GM12875 (cell line): ENCODE measurements around the gene NRXN2.

Experiments used
- H3K4me3 ChIP-seq: one replicate; pipeline ENCODE4 v1.5.1; 2011; ENCODE audit warnings: low read depth, low read length, control low read depth
- TF ChIP-seq, protein P1 (sequence below): IDR thresholded peaks from 2 replicates; pipeline ENCODE4 v1.5.1; 2011; ENCODE audit warnings: low read depth, mild to moderate bottlenecking, control low read depth, inconsistent platforms, low read length, moderate library complexity, borderline replicate concordance; ENCODE audit not compliant: insufficient read depth

NRXN2 gene

DNA sequence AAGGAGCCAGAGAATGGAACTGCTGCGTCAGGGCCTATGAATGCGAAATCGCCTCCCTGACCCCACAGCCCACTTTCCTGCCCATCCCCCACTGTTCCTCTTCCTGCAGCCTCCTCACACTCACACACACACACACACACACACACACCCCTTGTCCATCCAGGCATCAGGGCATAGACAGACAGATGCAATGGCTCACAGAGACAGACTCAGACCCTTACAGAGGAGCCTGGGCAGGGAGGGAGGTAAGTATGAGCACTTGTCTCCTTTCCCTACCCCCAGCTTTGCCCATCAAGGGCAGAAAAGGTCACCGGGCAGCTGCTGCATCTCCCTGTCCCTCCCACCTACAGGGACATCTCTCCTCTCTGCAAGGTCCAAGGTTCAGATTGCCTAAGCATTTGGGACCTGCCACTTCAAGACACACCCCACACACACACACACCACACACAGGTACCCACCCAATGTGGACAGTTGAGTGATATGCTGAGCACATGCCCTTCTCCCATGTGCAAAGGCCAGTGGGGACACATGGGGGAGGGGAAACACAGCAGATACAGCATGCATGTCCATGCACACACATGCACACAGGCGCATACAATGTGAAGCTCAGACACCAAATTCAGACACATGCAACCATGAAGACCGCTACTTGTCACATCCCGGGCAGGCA, 2.0 kb upstream of the NRXN2 start:
- TF ChIP-seq, protein P1, sequence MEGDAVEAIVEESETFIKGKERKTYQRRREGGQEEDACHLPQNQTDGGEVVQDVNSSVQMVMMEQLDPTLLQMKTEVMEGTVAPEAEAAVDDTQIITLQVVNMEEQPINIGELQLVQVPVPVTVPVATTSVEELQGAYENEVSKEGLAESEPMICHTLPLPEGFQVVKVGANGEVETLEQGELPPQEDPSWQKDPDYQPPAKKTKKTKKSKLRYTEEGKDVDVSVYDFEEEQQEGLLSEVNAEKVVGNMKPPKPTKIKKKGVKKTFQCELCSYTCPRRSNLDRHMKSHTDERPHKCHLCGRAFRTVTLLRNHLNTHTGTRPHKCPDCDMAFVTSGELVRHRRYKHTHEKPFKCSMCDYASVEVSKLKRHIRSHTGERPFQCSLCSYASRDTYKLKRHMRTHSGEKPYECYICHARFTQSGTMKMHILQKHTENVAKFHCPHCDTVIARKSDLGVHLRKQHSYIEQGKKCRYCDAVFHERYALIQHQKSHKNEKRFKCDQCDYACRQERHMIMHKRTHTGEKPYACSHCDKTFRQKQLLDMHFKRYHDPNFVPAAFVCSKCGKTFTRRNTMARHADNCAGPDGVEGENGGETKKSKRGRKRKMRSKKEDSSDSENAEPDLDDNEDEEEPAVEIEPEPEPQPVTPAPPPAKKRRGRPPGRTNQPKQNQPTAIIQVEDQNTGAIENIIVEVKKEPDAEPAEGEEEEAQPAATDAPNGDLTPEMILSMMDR = no peak
- no peak overlapping the region for H3K4me3 ChIP-seq

DNA sequence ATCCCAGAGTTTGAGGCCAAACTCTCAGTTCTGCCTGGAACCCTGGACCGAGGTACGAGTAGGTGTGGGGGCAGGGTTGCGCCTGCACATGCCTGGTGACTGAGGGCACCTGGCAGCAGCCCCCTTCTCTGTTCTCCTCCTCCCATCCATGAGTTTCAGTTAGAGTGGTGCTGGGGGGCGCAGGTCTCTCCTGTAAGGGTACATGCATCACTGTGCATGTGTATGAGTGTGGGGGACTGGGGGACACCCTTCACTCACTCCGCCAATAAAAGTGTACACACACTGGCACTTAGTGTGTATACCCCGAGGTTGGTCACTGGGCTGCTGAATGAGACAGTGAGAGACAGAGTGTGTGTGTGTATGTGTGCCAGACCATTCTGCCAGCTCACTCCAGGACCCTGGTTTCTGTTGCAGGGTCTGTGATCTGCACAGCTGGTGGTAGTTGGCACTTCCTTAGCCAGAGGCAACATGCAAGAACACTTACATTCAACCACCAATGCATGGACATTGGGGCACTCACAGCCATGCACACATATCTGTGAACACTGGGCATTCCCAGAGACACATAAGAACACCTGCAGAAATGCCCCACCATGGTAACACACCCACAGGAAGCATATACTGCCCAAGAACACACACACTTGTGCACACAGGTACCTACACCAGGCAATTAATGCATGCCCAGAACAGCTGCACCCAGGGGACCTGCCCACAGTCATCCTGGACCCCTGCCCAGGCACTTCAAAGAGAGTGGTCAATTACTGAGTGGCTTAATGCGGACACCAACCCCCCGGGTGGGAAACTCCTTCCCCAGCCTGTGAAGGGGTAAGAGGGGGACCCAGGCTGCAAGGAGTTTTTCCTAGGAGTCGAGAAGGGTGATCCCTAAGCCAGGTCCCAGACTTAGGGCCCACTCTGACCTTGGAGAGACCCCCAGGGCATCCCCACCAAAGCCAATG, 1.2 kb upstream of the NRXN2 start:
- TF ChIP-seq, protein P1 = no peak

DNA sequence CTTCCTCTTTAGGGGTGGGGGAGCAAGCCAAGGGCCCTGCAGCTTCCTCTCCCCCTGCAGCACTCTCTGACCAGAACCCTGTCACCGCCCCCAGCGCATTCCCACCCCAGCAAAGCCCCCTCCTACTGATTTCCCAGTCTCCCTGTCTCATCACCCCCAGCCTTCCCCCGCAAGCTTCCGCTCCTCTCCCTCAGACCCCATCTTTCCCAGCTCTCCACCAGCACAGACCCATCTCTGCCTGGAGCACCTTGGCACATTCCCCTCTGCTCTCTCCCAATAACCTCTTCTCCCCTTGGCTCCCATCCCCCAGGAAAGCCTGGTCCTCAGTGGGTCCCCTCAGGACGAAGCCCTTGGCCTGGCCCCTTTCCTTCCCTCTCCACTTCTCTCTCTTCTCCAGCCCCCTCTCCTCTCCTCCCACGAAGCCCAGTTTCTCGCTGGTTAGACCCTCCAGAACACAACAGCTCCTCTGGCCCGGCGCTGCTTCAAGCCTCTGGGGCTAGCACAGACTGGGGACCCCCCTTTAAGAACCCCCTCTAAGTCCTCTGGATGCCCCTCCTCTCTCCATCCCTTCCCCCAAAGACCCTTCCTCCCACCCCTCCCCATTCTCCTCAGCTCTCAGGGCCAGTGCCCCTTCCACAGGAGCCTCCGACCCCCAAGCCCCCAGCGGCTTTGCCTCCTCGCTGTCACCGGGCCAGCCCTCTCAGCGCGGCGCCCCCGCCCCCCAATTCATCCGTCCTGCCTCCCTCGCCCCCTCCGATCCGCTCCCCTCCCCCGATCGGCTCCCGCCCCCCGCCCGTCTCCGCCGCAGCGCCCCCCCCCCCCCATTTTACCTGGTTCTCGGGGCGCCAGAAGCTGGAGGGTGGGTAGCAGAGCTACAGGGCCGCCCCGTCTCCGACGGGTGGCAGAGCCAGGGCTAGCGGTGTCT, 594 bp downstream of the NRXN2 start:
- H3K4me3 ChIP-seq = no peak overlapping the region
- TF ChIP-seq, protein P1 = no peak

More for the DNA sequence above, 1.2 kb upstream of the NRXN2 start:
- peak overlapping the region; percentile 67 for H3K4me3 ChIP-seq

DNA sequence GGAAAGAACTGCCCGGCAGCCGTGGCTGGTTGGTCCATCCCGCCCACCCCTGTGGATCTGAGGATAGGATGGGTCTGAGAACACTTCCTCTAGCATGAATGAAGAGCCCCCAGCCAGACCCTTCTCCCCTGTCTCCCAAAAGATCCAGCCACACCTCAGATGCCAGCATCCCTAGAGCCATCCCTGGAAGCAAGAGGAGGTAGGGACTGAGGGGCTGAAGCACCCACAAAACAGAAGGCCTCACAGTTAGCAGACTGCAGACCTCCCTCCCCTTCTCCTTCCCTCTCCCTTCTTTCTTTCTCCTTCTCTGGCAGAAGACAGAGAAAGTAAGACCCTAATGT, 1.7 kb downstream of the NRXN2 start:
- H3K4me3 ChIP-seq = no peak overlapping the region
- TF ChIP-seq, protein P1 = no peak

DNA sequence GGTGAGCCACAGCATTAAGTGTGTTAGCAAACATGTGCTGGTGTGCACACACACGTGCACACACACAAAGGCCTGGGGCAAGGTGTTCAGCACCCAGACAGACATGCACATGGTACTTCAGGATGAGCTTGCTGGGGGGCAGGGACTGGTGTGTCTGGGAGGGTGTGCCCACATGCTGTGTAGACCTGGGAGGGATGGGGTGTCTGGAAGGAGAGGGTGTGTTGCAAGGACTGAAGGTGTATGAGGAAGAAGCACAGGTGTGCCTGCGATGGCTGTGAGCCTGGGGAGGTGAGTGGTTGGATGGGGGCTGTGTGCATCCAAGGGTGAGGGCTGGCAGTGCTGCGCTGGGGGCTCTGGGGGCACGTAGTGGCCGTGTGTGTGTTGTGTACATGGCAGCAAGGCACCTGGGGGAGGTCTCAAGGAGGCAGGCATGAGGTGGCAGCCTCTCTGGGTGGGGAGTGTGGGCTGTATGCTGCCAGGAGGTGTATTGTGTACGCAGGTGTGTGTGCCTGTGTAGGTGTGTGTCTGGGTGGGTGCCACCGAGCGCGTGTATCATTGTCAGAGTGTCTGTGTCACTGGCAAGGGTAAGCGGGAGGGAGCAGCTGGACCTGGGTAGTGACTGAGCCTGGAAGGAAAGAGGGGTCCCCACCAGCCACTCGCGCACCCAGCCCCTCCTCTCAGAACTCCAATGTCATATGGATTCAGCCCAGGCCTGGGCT, 2.2 kb downstream of the NRXN2 start:
- TF ChIP-seq, protein P1 = no peak

DNA sequence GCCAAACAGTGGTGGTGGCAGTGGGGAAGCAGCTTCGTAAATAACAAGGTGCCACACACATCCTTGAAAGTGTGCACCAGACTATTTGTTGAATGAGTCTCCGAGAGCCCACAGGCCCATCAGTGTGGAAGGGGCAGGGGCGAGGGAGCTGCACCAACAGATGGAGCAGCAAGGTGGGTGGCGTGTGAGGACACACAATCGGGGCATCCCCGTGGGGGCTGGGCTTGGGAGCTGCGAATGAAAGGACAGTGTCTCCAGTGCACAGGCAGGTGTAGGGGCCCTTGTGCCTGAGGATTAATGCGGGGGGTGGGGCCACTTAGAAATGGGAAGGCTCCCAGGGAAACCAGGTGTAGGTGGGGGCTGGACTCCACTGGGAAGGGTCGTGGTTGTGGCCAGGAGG, 2.8 kb downstream of the NRXN2 start:
- H3K4me3 ChIP-seq = no peak overlapping the region
- TF ChIP-seq, protein P1 = no peak

More for the DNA sequence above, 2.2 kb downstream of the NRXN2 start:
- H3K4me3 ChIP-seq = no peak overlapping the region
